Activated CD4-positive, CD25-positive, alpha-beta regulatory T cell treated with anti-CD3 and anti-CD28 coated beads, Interleukin-2, amount 50 U/mL, for 24 hours (primary cell): ENCODE results near the gene CCDC74A.
"Not testable (repeated sequence)": the region's sequence is repeated elsewhere in the genome, so short reads cannot be mapped to it uniquely, and the experiment has no call there.

ENCODE experiments used
- ATAC-seq, 2 donors: fragments of 150-1000 bp; cut with Tn5 transposase; one replicate each; pipeline ENCODE4 v1.10.0; 2021; ENCODE audit warnings: mild to moderate bottlenecking in 1 of 2, moderate library complexity in 1 of 2

Gene CCDC74A

GRCh38 chr2:131527131-131528001, at the start of gene CCDC74A:
CCDC74A (plus strand) TSS chr2:131527888; CDS start chr2:131527971, 83 bp downstream.
- ATAC-seq, result peak; percentile 90 to 91

- not testable (repeated sequence) for ATAC-seq
These were observed 49.4 kb upstream of the CCDC74A start for GRCh38 chr2:131478074-131478849.

GRCh38 chr2:131478850-131479461, 48.7 kb upstream of the CCDC74A start:
- ATAC-seq, result not testable (repeated sequence)

GRCh38 chr2:131480351-131480750, 47.3 kb upstream of the CCDC74A start:
- not testable (repeated sequence) for ATAC-seq

GRCh38 chr2:131482506-131483155, 45.1 kb upstream of the CCDC74A start:
- ATAC-seq, result not testable (repeated sequence)

- ATAC-seq, result not testable (repeated sequence)
These were observed 43.5 kb upstream of the CCDC74A start for GRCh38 chr2:131483981-131484820.

GRCh38 chr2:131484906-131485460, 42.7 kb upstream of the CCDC74A start:
- ATAC-seq, result not testable (repeated sequence)

- ATAC-seq, result not testable (repeated sequence)
These were observed 41.3 kb upstream of the CCDC74A start for GRCh38 chr2:131486201-131486902.

- no peak for ATAC-seq
These were observed 39.1 kb upstream of the CCDC74A start for GRCh38 chr2:131488306-131489205.

GRCh38 chr2:131490616-131491468, 36.8 kb upstream of the CCDC74A start:
- ATAC-seq, result not testable (repeated sequence)

GRCh38 chr2:131491469-131491836, 36.2 kb upstream of the CCDC74A start:
- ATAC-seq, result not testable (repeated sequence)

GRCh38 chr2:131492015-131492417, 35.7 kb upstream of the CCDC74A start, which contains the start of gene MZT2A:
MZT2A (minus strand) TSS chr2:131492397; CDS start chr2:131492376, 21 bp downstream.
- ATAC-seq, result peak in 1 of 2 donors; percentile 0

- ATAC-seq, result peak; percentile 76 to 78
These were observed 35.1 kb upstream of the CCDC74A start for GRCh38 chr2:131492418-131493198.

GRCh38 chr2:131493199-131493968, 34.3 kb upstream of the CCDC74A start:
- ATAC-seq, result peak; percentile 17 to 21

- ATAC-seq, result not testable (repeated sequence)
These were observed 32.2 kb upstream of the CCDC74A start for GRCh38 chr2:131495506-131495905.

GRCh38 chr2:131498321-131498973, 29.2 kb upstream of the CCDC74A start:
- peak; percentile 82 to 83 for ATAC-seq
